Activated CD4-positive, alpha-beta T cell treated with anti-CD3 and anti-CD28 coated beads for 24 hours (primary cell): ENCODE results near the gene POLR1A.
"Not testable (repeated sequence)": the region's sequence is repeated elsewhere in the genome, so short reads cannot be mapped to it uniquely, and the experiment has no call there.

Experiments
- DNase-seq, 2 donors: peaks; one replicate each; pipeline ENCODE4 v3.0.0-alpha.2; 2020; ENCODE audit warnings: low read depth in 2 of 2

Gene POLR1A

DNA sequence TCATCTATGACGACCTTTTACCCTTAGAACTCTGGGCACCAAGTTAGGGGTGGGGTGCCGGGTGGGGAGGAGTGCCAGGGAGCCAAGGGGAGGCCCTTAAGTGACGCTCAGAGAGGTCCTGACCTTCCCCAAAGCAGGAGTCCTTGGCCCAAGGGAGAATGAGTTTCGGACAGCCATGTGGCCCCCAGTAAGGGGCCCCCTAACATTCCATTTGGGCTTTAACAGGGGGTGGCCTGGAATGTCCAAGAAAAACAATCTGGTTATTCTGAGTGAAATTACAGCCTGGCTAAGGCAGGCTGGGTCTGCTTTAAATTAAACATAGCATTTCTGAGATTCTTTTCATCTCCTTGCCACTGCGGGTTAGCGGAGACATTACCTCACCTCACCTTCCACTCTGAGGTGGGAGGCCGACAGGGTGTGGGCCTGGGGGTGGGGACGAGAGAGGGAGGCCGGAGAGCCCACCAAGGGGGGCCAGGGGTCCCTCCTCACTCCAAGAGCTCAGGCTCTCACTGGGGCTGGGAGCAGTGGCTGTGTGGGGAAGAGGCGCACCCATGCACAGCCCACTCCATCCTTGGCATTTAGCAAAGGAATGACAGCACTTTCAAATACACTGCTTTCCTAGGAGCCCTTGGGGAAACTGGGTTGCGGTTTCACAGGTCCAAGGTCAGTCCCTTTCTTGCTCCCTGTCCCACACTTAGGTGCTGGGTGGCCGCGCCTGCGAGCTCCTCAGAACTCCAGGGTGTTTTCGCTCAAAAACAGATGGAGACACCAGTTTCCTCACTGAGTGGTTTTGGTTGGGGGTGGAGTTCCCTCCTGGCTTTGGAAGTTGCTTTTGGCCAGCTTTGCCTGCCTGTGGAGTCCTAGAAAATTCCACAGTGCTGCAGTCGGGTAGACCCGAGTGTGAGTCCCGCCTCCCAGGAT, 107.4 kb downstream of the POLR1A start:
- DNase-seq = no peak

DNA sequence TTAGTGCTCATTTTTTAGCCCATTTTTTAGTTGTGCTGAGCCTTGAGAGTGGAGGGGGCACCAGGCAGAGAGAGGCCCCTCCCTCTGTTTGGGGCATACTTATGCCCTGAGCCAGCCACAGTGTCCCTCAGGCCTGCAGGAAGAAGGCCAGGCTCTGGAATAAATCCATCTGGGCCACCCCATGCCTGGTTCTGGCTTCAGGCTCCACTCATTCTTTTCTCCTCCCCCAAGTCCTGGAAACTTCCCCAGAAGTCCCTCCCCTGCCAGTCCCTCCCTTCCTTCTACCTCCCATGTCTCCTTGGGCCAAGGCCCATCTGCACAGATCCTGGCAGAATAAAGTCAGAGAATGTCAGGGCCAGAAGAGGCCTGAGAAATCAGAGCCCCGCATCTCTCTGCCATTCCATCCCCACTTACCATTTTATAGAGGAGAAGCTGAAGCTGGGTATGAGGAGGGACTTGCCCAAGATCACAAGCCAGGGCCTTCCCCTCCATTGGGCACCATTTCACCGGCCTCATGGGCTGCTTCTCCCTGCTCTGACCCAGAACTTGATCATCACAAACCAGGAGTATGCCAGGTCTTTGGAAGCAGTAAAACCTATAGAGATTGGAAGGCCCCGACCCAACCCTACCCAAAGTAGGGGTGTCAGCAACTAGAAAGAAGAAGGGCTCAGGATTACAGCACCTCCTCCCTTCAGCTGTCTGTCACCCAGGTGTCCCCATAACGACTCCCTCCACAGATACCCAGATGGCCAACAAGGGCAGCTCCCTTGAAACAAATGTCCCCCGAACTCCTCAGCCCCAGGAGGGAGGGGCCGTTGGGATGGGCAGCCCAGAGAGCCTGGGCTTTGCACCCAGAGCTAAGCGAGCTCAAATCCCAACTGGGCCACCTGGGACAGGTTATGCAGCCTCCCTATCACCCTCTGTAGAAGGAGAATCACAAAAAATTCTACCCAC, 108.4 kb downstream of the POLR1A start:
- no peak for DNase-seq

DNA sequence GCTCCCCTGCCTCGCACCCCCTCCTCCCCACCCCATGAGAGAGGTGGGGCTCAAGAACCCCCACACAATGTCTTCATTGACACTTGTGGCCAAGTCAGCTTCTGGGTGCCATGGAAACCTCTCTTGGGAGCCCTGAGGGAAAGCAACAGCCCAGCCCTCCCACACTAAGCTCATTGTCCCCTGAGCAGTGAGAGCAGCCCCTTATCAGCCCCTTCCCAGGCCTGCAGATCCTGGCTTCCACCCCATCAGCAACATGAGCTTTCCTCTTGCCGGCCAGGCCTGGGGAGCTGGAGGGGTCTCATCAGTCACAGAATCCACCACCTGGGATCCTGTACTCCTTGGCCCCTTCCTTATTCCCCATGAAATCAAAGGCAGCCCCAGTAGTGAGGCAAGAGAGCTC, 109.1 kb downstream of the POLR1A start:
- DNase-seq = no peak

DNA sequence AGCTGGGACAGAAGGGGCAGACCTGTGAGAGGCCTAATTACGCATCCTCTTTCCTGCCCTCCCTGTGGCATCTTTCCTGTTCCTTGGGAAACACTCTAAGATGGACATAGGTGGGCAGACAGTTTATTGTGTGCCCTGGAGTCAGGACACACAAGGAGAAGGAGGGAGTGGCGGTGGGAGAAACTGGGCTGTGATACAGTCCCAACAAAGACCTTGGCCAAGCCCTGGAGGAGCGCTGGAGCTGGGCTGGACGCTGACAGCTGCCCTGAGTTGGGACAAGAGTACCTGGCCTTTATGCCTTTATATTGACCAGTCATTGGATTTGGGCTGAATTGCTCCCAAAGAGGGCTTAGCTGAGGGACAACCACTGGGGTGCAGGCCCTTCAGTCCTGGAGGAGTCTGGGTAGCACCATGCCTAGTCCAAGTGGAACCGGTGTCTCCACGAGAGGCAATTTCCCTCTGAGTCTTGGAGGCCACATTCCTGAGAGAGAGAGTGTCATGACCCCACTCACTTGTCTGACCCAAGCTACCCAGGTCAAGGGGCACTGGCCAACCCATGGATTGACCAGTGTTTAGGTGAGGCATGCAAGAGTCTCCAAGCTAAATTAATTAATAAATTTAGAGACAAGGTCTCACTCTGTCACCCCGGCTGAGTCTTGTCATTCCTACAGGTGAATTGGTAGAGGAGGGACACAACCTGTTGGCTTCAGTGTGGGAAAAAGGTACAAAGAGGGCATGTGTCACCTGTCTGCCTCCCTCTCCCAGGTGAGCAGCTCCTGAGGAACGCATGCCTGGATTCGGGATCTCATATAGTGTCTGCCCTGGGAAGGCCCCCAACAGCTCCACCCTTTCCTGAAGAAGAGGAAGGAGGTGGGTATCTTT, 109.8 kb downstream of the POLR1A start:
- DNase-seq = no peak

DNA sequence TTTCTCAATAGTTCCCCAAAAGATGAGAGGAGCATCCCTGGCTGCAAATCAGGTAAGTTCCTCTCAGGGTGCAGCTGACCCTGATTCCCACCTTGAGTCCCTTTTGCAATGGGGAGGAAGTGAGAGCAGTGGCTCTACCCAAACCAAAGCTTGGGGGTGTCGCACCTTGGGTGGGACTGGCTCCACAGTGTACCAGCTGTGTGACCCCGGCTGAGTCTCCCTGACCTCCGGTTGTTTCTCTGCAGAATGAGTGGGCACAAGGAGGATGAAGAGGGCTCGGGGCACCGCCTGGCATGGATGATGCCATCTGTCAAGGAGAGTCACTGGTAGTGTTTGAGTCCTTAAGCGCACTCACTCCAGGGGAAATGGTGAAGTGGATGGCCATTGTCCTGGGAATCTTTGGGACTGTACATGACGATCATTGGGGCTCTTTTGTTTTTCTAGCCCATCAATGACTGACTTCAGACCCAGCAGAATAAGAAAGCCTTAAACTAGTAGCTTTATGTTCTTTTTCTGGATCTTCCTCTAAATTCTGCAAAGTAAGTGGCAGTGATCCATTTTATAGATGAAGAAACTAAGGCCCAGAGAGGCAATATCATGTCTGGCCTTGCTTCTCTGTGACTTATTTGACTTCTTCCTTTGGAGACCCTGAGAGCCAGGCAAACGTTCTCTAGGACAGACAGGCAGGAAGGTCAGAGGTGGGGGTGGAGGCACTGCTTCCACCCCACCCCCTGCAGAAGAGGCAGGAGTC, 110.6 kb downstream of the POLR1A start:
- DNase-seq = no peak

DNA sequence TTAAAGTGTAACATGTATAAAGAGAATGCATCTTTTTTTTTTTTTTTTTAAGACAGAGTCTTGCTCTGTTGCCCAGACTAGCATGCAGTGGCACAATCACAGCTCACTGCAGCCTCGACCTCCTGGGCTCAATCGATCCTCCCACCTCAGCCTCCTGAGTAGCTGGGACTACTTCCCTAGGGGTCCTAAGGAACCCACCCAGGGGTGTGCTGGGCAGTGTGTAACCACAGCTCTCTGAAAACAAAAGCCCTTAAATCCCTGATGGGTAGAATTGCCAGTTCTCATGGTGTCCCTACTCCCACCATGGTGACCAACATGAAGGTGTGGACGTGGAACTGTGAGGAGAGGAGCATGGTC, 111.3 kb downstream of the POLR1A start:
- no peak for DNase-seq

DNA sequence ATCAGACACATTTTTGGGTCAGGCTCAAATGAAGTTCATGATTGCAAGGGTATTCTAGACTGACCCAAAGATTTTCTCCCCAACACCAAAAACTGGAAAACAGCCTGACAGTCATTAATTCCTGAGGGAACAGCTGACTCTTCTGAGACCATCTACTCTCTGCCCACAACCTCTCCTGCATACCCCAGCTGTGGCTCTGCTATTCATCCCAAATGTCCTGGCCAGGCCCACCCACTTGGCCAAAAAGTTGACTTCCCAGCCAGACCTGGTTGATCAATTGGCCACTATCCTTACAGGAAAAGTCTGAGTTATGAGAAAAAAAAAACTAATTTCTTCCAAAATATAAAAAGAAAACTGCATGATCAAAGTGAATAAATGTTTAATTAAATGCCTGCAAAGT, 113.1 kb downstream of the POLR1A start:
- DNase-seq = no peak

DNA sequence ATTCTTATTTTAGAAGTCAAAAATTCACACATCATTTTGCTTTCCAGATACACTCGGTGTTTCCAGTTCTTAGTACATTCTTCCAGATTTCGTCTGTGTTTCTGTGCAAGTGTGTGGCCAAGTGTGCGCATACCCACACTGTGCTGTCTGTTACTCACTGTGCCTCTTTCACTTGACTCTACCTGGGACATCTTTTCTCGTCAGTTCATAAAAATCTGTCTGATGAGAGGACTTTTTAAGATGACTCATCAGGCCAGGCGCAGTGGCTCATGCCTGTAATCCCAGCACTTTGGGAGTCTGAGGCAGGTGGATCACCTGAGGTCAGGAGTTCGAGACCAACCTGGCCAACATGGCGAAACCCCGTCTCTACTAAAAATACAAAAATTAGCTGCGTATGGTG, 113.6 kb downstream of the POLR1A start:
- not testable (repeated sequence) for DNase-seq

DNA sequence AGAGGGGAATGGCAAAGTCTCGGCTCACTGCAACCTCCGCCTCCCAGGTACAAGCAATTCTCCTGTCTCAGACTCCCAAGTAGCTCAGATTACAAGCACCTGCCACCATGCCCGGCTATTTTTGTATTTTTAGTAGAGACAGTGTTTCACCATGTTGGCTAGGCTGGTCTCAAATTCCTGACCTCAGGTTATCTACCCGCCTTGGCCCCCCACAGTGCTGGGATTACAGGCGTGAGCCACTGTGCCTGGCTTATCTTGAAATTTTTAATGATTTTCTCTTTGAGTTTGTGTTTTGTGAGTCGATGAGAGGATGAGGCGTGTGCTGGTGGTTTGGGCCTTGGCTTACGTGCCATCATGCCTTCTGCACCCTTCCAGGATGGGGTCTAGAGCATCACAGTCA, 115.6 kb downstream of the POLR1A start:
- DNase-seq = no peak

DNA sequence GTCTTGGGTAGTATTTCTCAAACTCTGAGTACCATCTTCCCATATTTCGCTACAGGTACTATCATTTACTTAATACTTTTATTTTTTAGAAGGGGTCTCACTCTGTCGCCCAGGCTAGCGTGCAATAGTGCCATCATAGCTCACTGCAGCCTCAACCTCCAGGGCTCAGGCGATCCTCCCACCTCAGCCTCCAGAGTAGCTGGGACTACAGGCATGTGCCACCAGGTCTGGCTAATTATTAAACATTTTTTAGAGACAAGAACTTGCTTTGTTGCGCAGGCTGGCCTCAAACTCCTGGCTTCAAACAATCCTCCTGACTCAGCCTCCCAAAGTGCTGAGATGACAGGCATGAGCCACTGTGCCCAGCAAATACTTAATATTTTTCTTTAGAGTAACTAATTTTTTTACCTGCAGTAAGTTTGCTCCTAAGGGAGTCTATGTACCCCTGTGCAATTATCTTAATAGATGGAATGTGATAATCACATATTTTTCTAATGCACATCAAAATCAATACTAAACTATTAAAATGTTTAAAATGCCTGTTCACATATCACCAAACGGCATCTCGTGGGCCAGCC, 116.3 kb downstream of the POLR1A start:
- DNase-seq = no peak

DNA sequence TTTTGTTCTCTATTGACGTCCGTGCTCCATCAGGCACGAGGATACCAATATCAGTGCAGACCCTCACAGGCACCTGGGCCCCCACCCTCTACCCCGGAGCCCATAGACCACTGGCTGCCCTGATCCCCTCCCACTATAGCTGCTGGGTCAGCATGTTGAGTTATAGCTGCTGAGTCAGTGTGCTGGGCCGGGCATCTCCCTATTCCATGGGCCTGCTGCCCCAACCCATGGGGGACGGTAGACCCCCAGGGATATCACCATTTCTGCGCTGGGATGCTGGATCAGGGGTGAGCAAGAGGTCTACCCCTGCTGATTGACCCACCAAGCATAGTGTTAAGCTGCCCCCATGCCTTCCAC, 116.8 kb downstream of the POLR1A start:
- DNase-seq = no peak

DNA sequence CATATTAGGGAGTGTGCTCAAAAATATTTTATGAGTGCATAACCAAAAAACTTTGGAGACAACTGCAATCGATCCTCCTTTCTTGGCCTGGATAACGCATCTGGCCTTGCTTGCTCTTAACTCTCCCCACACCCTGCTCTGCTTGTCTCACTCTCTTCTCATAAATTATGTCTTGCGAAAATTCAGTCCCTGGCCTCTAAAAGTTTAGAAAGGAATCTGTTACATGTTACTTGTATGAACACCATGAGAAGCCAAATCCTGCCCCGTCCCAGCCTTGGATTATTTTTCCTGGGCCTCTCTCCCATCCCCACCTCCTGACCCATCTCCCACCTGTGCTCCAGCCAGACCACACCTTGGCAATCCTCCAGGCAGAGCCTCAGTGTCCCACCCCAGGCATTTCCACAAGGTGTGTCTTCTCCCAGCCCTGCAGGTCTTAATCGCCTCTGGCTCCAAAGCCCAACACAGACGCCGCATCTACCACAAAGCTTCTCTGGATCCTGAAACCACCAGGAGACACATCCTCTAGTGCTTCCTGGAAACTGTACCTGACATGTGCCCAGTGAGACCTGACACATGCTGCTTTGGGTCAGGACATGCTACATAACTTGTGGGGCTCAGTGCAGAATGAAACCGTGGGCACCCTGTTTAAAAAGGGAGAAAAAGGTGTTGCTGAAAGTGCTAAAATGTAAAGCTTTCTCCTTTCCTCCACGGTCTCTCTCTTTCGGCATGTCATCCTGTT, 117.3 kb downstream of the POLR1A start:
- no peak for DNase-seq

DNA sequence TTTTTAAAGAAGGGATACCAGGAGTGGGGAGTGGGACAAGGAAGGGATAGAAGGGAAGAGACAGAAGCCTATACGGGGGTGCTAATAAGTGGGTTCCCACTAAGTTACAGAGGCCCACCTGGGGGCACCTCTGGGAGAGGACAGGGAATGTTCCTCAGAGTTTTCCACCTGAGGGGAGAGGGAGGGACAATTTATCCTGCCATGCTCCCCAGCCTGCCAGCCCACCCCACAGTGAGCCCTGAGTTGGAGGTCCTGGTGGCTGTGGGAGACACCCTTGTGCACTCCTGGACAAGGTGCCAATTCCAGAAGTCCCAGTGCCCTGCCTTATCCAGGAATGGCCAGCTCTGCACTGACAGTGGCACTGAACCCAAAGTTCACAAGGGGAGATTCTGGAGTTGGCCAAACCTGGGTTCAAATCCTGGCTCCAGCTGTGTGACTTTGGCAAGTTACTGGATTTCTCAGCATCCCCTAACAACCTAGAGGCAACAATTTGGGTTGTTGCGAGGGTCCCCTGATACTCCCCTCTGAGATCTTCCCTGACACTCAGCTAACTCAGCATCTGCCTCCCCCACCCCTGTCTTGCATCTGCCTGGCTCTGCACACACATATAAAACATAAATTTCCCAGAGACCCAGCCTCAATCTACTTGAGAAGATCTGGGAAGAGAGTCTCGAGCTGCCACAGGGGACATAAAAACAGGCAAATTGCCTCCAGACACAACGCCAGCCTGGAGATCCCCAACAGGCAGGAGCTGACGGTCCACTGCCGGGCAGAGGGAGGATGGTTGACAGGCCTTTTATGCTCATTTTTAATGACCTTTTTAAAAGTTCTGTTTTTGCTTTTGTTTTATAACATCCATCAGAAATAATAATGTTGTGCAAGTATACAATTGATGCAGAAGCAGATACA, 118.2 kb downstream of the POLR1A start:
- no peak for DNase-seq

DNA sequence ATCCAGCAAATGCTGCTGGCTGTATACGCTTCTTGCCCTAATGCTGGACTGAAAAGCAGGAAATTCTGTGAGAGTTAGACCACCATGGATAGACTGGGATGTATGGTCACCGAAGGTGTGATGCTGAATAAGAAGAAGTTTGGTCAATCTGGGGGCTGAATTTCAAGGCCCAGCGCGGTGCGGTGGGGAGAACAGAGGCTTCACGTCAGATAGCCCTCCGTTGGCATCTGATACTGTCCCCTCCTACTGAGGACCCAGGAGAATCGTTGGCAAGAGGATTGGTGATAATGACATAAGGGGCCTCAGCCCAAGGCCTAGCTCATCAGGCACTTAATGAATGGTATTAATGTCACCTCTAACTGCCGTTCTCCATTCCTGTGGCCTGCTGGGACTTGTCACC, 119.6 kb downstream of the POLR1A start:
- no peak for DNase-seq

DNA sequence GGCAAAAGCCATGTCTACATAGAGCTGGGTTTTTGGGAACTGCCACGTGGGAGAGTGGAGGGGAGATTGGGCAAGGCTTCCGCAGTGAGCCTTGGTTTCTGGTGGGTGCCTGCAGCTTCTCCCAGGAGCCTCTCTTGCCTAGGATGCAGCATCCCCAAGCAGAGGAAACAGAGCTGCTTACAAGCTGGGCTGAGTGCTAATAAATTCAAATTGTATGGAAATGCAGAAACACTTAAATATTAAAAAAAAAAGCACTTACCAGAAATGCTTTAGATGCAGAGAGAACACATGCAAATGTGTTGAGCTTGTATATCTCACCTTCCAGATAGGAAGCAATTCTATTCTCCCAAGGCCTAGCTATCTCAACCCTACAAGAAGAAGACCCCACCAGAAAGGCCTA, 120.9 kb downstream of the POLR1A start:
- DNase-seq = no peak

DNA sequence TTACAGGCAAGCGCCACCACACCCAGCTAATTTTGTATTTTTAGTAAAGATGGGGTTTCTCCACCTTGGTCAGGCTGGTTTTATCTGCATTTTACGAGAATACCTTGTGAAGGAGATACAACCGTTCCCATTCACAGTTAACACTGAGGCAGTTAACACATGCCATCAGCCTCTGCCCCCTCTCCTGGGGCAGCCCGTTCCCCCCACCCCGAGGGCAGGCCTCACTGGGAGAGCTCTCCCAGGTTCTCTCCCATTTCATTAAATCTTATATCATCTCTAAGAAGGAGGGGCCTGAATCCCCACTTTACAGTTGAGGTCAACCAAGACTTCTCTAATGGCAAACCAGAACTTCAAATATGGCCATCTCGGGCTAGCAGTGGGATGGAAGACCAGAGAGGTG, 121.9 kb downstream of the POLR1A start:
- no peak for DNase-seq

DNA sequence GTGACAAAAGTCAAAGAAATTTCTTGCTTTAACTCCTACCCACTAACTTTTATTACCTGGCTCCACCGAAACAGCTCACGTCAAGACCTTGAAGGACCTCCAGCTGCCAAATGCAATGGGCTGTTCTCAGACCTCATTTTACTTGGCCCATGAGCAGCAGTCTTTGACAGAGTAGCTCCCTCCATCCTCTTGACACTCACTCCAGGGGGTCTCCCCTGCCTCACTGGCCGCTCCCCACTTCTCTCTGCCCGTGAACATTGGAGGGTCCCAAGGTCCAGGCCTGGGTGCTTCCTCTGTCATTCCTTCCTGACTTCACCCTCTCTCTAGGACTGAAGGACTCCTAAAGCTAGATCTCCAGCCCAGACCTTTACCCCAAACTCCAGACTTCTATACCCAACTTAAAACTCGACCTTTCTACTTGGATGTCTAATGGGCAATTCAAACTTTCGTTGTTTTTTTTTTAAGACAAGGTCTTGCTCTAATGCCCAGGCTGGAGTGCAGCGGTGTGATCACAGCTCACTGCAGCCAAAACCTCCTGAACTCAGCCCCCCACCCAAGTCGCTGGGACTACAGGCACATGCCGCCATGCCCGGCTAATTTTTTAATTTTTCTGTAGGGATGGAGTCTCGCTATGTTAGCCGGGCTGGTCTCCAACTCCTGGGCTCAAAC, 124.0 kb downstream of the POLR1A start:
- no peak for DNase-seq
